Measurements from ENCODE around the gene TPST2. TPM values are rescaled to one million over a fixed set of nuclear protein-coding genes. Genes with fewer than 3 reads are reported as not detected.
"Not testable (repeated sequence)": the region's sequence is repeated elsewhere in the genome, so short reads cannot be mapped to it uniquely, and the experiment has no call there.

Gene TPST2
- total RNA-seq, 1 experiment from 2014 or later, result 37.1 TPM

DNA sequence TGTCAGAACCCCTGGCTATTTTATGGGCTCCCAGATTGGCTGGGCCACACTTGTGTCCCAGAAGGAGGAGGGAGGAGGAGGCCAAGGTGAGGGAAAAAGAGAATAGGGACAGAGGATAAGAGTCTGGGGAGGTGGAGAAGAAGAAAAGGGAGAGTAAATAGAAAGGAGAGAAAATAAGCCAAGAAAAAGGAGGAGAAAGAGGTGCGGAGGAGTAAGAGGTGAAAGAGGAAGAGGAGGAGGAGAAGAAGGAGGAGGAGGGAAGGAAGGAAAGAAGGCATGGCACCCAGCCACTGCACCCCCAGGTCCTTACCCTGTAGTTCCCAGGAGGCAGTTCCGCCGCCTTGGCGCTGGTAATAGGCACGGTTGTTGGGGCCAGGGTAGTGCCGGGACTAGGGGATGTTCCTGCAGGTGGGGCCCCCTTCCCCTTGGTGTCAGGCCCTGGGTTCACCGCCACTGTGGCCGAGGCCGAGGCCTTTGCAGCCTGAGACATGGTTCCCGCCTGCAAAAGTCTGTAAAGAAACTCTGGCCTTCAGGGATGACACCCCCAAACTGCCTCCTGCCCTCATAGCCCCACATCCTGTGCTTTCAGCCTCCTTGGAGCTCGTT is 26.0 kb upstream of the TPST2 start:
- H3K36me3 ChIP-seq, result no peaks in the 10 kb centered on the region
- no peak overlapping the region for H3K4me3 ChIP-seq
- H3K9me3 ChIP-seq, result no peaks in the 10 kb centered on the region
- DNase-seq, result no peak
- H3K27me3 ChIP-seq, result no peaks in the 10 kb centered on the region

- H3K9me3 ChIP-seq, result no peaks in the 10 kb centered on the region
- H3K4me3 ChIP-seq, result no peak overlapping the region
- H3K27me3 ChIP-seq, result no peaks in the 10 kb centered on the region
- DNase-seq, result no peak
- no peaks in the 10 kb centered on the region for H3K36me3 ChIP-seq
These were observed 25.2 kb upstream of the TPST2 start for GRCh38 chr22:26615149-26615548.

DNA sequence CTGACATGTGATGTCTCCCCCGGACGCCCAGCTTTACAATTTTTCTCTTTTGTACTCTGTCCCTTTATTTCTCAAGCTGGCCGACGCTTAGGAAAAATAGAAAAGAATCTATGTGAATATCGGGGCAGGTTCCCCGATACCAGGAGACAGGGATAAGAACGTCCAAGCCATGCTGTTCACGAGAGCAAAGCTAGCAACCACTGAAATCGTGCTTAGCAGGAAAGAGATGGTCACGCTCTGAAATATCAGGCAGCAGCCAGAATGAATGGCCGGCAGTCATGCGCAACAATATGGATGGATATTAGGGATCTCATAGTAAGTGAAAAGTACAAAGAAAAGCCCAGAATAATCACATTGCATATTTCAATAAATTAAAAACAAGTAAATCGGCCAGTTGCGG is 24.4 kb upstream of the TPST2 start:
- Histone ChIP-seq H3K4me3 (no peak overlapping the region), H3K27me3 (no peaks in the 10 kb centered on the region), H3K36me3 (no peaks in the 10 kb centered on the region), H3K9me3 (no peaks in the 10 kb centered on the region)
- no peak for DNase-seq

- not testable (repeated sequence) for H3K36me3 ChIP-seq, DNase-seq, H3K27me3 ChIP-seq, H3K4me3 ChIP-seq, H3K9me3 ChIP-seq
These were observed 23.8 kb upstream of the TPST2 start for GRCh38 chr22:26613753-26614152.

DNA sequence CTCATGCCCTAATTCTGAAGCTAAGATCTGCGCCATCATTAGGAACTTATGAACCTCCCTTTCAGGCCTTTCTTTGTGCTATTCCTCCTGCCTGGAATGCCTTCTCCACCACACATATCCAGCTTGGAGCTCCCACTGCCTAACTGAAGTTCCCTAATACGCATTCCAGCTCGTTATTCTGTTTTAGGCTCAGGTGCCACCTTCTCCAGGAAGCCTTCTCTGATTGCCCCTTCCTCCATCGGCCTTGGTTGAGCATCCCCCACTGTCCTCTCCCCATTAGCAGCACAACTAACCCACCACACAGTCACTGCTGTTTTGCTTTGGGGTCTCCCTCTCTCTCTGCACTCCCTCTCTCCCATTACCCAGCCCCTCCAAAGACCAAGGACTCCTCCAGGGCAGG is 22.7 kb upstream of the TPST2 start:
- DNase-seq, result no peak
- no peaks in the 10 kb centered on the region for H3K9me3 ChIP-seq
- no peak overlapping the region for H3K4me3 ChIP-seq
- no peaks in the 10 kb centered on the region for H3K27me3 ChIP-seq
- H3K36me3 ChIP-seq, result no peaks in the 10 kb centered on the region

- H3K36me3 ChIP-seq, result no peaks in the 10 kb centered on the region
- DNase-seq, result peak; percentile 22
- no peak overlapping the region for H3K4me3 ChIP-seq
- no peaks in the 10 kb centered on the region for H3K27me3 ChIP-seq
- H3K9me3 ChIP-seq, result no peaks in the 10 kb centered on the region
These were observed 21.1 kb upstream of the TPST2 start for GRCh38 chr22:26610996-26611395.

DNA sequence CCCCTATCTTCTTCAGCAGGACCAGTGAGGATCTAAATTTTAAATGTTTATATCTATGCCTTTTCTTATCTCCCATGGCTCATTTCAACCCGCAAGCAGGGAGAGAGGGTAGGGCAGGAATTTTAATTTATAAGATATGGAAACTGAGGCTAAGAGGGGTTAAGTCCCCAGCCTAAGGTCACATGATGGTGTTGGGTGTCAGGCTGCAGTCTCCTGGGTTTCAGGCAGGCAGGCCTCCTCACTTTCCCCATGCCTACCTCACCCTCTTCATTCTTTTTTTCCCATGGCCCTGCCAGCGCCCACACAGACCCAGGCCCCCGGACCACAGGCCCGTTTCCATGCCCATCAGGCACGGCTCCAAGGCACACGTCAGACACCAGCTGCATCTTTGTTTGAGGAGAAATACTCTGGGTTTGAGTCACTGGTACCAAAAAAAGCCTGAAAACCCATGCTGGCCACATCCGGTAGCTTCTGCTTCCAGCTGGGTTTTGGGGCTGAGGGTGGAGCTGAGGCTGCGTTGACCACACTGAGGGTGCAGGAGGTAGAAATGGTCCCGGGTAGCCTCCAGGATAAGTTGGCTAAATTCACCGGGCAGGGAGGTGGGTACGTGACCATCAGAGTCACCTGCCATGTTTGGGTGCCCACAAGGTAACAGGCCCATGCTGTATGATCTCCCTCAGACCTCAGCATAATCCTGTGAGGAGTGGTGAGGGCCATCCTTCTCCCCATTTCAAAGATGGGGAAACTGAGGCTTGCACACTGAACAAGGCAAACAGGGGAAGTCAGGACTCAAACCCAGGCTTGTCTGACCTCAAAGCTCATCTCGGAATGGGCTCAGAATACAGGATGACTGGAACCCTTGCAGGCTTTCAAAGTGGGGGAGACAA is 20.4 kb upstream of the TPST2 start:
- Histone ChIP-seq H3K4me3 (no peak overlapping the region), H3K9me3 (no peaks in the 10 kb centered on the region), H3K27me3 (no peaks in the 10 kb centered on the region), H3K36me3 (no peaks in the 10 kb centered on the region)
- peak; percentile 92 for DNase-seq

GRCh38 chr22:26609287-26609686 is 19.4 kb upstream of the TPST2 start:
- no peak for DNase-seq
- Histone ChIP-seq H3K9me3 (no peaks in the 10 kb centered on the region), H3K4me3 (no peak overlapping the region), H3K27me3 (no peaks in the 10 kb centered on the region), H3K36me3 (no peaks in the 10 kb centered on the region)

- H3K9me3 ChIP-seq, result no peaks in the 10 kb centered on the region
- no peaks in the 10 kb centered on the region for H3K36me3 ChIP-seq
- H3K4me3 ChIP-seq, result no peak overlapping the region
- no peak for DNase-seq
- H3K27me3 ChIP-seq, result no peaks in the 10 kb centered on the region
These were observed 18.2 kb upstream of the TPST2 start for GRCh38 chr22:26608129-26608528.

GRCh38 chr22:26606611-26607010 is 16.7 kb upstream of the TPST2 start:
- no peaks in the 10 kb centered on the region for H3K36me3 ChIP-seq
- DNase-seq, result no peak
- no peaks in the 10 kb centered on the region for H3K27me3 ChIP-seq
- no peaks in the 10 kb centered on the region for H3K9me3 ChIP-seq
- H3K4me3 ChIP-seq, result no peak overlapping the region

GRCh38 chr22:26604368-26604767 is 14.4 kb upstream of the TPST2 start:
- H3K27me3 ChIP-seq, result no peaks in the 10 kb centered on the region
- no peak for DNase-seq
- no peaks in the 10 kb centered on the region for H3K9me3 ChIP-seq
- no peak overlapping the region for H3K4me3 ChIP-seq
- H3K36me3 ChIP-seq, result no peaks in the 10 kb centered on the region

GRCh38 chr22:26602127-26602526 is 12.2 kb upstream of the TPST2 start:
- H3K4me3 ChIP-seq, result no peak overlapping the region
- no peaks in the 10 kb centered on the region for H3K27me3 ChIP-seq
- no peaks in the 10 kb centered on the region for H3K9me3 ChIP-seq
- H3K36me3 ChIP-seq, result no peaks in the 10 kb centered on the region
- no peak for DNase-seq

DNA sequence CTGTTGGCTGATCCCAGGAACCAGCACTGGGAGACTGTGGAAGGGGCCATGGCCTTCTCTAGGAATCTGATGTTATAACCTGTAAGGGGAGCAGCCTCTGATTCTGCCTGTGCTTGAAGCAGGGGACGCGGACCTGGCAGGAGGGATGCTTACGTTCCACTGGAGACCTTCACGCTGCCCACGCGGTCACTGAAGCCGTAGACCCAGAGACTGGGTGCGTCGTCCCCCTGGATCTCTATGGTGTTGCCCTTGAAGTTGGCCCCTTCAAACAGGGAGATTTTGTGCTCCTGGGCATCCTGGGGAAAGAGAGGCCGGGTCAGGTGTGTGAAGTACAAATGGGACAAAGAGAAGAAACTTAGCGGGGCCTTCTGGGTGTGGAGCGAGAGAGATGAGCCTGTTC is 11.8 kb upstream of the TPST2 start:
- Histone ChIP-seq H3K36me3 (no peaks in the 10 kb centered on the region), H3K4me3 (no peak overlapping the region), H3K9me3 (no peaks in the 10 kb centered on the region), H3K27me3 (no peaks in the 10 kb centered on the region)
- DNase-seq, result no peak

DNA sequence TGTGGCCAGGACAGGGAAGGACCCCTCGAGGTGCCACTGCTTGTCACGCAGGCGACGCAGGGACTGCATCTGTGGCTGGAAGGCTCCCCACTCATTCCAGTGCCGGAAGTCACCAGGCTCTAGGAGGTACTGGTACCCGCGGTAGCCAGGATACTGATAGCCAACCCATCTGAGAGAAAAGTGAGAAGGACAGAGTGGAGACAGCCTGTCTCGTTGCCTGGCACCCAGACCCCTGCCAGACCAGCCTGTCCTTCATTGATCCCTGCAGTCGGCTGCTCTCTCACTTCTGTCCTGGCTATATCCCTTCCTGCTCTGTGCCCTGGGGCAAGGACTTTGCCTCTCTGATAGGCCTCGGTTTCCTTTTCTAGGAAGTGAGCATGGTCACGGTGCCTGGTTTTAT is 9.6 kb upstream of the TPST2 start:
- Histone ChIP-seq H3K4me3 (no peak overlapping the region), H3K36me3 (no peaks in the 10 kb centered on the region), H3K27me3 (no peaks in the 10 kb centered on the region), H3K9me3 (no peaks in the 10 kb centered on the region)
- DNase-seq, result no peak

GRCh38 chr22:26597480-26597879 is 7.5 kb upstream of the TPST2 start:
- DNase-seq, result no peak
- no peaks in the 10 kb centered on the region for H3K27me3 ChIP-seq
- no peak overlapping the region for H3K4me3 ChIP-seq
- no peaks in the 10 kb centered on the region for H3K36me3 ChIP-seq
- H3K9me3 ChIP-seq, result no peaks in the 10 kb centered on the region

- no peaks in the 10 kb centered on the region for H3K27me3 ChIP-seq
- DNase-seq, result no peak
- no peak overlapping the region for H3K4me3 ChIP-seq
- H3K36me3 ChIP-seq, result no peaks in the 10 kb centered on the region
- H3K9me3 ChIP-seq, result no peaks in the 10 kb centered on the region
These were observed 7.1 kb upstream of the TPST2 start for GRCh38 chr22:26597026-26597425.

GRCh38 chr22:26593763-26594162 is 3.8 kb upstream of the TPST2 start:
- Histone ChIP-seq H3K4me3 (no peak overlapping the region), H3K9me3 (no peaks in the 10 kb centered on the region), H3K36me3 (no peaks in the 10 kb centered on the region), H3K27me3 (no peaks in the 10 kb centered on the region)
- no peak for DNase-seq

- DNase-seq, result no peak
- no peaks in the 10 kb centered on the region for H3K9me3 ChIP-seq
These were observed 2.5 kb upstream of the TPST2 start for GRCh38 chr22:26592421-26592891.

More at GRCh38 chr22:26592421-26592891, 2.5 kb upstream of the TPST2 start:
- Histone ChIP-seq H3K36me3 (no peaks in the 10 kb centered on the region), H3K27me3 (no peaks in the 10 kb centered on the region), H3K4me3 (no peak overlapping the region)

Data from MG63 (cell line).